TTC549 (cell line): ENCODE results near the gene CD300E.
"Not testable (repeated sequence)": the region's sequence is repeated elsewhere in the genome, so short reads cannot be mapped to it uniquely, and the experiment has no call there.

ENCODE experiments used
- FAIRE-seq: peaks from 2 replicates; lab custom pipeline; 2012; peaks lifted over from hg19 to GRCh38; lab: Jason Lieb, UNC

The CD300E gene

GRCh38 chr17:74633326-74633725, 9.8 kb upstream of the CD300E start:
- FAIRE-seq: no peak

GRCh38 chr17:74632617-74633016, 9.1 kb upstream of the CD300E start:
- no peak for FAIRE-seq

- no peak for FAIRE-seq
These were observed 8.2 kb upstream of the CD300E start for GRCh38 chr17:74631468-74632450.

- not testable (repeated sequence) for FAIRE-seq
These were observed 6.7 kb upstream of the CD300E start for GRCh38 chr17:74630251-74630650.

GRCh38 chr17:74625661-74626060, 2.1 kb upstream of the CD300E start:
- no peak for FAIRE-seq

GRCh38 chr17:74624131-74624530, 593 bp upstream of the CD300E start:
- FAIRE-seq: no peak

- no peak for FAIRE-seq
These were observed 4.4 kb downstream of the CD300E start for GRCh38 chr17:74619077-74619673.

- FAIRE-seq: no peak
These were observed 5.1 kb downstream of the CD300E start for GRCh38 chr17:74618451-74618850.

GRCh38 chr17:74616696-74617095, 6.8 kb downstream of the CD300E start:
- FAIRE-seq: no peak

GRCh38 chr17:74612046-74612445, 11.5 kb downstream of the CD300E start:
- FAIRE-seq: no peak

- FAIRE-seq: no peak
These were observed 13.4 kb downstream of the CD300E start for GRCh38 chr17:74610108-74610507.

- FAIRE-seq: no peak
These were observed 15.0 kb downstream of the CD300E start for GRCh38 chr17:74608511-74608910.

- FAIRE-seq: no peak
These were observed 16.3 kb downstream of the CD300E start for GRCh38 chr17:74607221-74607620.

- no peak for FAIRE-seq
These were observed 17.5 kb downstream of the CD300E start for GRCh38 chr17:74606050-74606449.

GRCh38 chr17:74605361-74605760, 18.2 kb downstream of the CD300E start:
- no peak for FAIRE-seq

- no peak for FAIRE-seq
These were observed 18.8 kb downstream of the CD300E start for GRCh38 chr17:74604761-74605160.

GRCh38 chr17:74604200-74604599, 19.3 kb downstream of the CD300E start:
- FAIRE-seq: no peak

GRCh38 chr17:74603746-74604145, 19.8 kb downstream of the CD300E start:
- no peak for FAIRE-seq

- no peak for FAIRE-seq
These were observed 20.4 kb downstream of the CD300E start for GRCh38 chr17:74603037-74603635.

- FAIRE-seq: no peak
These were observed 21.5 kb downstream of the CD300E start for GRCh38 chr17:74601944-74602572.

GRCh38 chr17:74599448-74599939, 24.0 kb downstream of the CD300E start:
- no peak for FAIRE-seq

- no peak for FAIRE-seq
These were observed 24.5 kb downstream of the CD300E start for GRCh38 chr17:74599023-74599399.
